ENCODE results near the gene RFTN1.

Gene RFTN1

GRCh38 chr3:16288664-16289063 lies 224.8 kb downstream of the RFTN1 start:
- no peak for DNase-seq (ENCODE audit: insufficient read length, low spot score)
- no peak for FAIRE-seq
- TF ChIP-seq POU2F2 (IDR thresholded peaks at IDR 0.05; ENCODE audit: low read depth, low read length) (no peak), POLR2A (IDR thresholded peaks at IDR 0.05; ENCODE audit: low read depth, low read length) (no peak), TAF1 (IDR thresholded peaks at IDR 0.05; ENCODE audit: low read depth, low read length) (no peak), PAX5 (IDR thresholded peaks at IDR 0.05; ENCODE audit: insufficient read depth, low read length, severe bottlenecking) (no peak), SPI1 (IDR thresholded peaks at IDR 0.05; ENCODE audit: low read depth, low read length) (no peak), POLR2AphosphoS5 (IDR thresholded peaks at IDR 0.05; ENCODE audit: low read depth, low read length) (no peak)

GRCh38 chr3:16286751-16287543 lies 226.6 kb downstream of the RFTN1 start:
- TF ChIP-seq POU2F2 (IDR thresholded peaks at IDR 0.05; ENCODE audit: low read depth, low read length): no peak
- no peak for TF ChIP-seq POLR2AphosphoS5 (IDR thresholded peaks at IDR 0.05; ENCODE audit: low read depth, low read length)
- TF ChIP-seq TAF1 (IDR thresholded peaks at IDR 0.05; ENCODE audit: low read depth, low read length): no peak
- DNase-seq (ENCODE audit: insufficient read length, low spot score): no peak
- FAIRE-seq: no peak

DNA sequence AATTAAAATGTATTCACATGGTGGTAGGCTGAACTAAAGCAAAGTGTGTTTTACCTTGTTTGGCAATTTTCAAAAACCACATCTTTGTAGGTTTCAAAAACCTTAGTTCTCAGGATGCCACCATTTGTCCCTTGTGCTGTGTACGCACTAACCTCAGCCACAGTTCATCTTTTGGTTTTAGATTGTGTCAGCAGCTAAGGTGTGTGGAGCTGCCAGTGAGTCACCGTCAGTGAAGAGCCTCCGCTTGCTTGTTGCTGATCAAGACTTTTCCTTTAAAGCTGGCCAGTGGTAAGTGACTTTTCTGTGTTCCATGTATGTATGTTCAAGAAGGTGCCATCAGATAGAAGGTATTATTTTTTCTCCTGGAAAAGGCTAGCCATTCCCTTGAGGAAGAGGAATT lies 227.3 kb downstream of the RFTN1 start:
- DNase-seq (ENCODE audit: insufficient read length, low spot score) (no peak), FAIRE-seq (no peak)
- TF ChIP-seq SPI1 (IDR thresholded peaks at IDR 0.05; ENCODE audit: low read depth, low read length) (no peak), TAF1 (IDR thresholded peaks at IDR 0.05; ENCODE audit: low read depth, low read length) (no peak), POLR2AphosphoS5 (IDR thresholded peaks at IDR 0.05; ENCODE audit: low read depth, low read length) (no peak), POLR2A (IDR thresholded peaks at IDR 0.05; ENCODE audit: low read depth, low read length) (no peak), PAX5 (IDR thresholded peaks at IDR 0.05; ENCODE audit: insufficient read depth, low read length, severe bottlenecking) (no peak), POU2F2 (IDR thresholded peaks at IDR 0.05; ENCODE audit: low read depth, low read length) (no peak)

- DNase-seq (ENCODE audit: insufficient read length, low spot score) (no peak), FAIRE-seq (no peak)
- TF ChIP-seq PAX5 (IDR thresholded peaks at IDR 0.05; ENCODE audit: insufficient read depth, low read length, severe bottlenecking): no peak
- no peak for TF ChIP-seq TAF1 (IDR thresholded peaks at IDR 0.05; ENCODE audit: low read depth, low read length)
- no peak for TF ChIP-seq POU2F2 (IDR thresholded peaks at IDR 0.05; ENCODE audit: low read depth, low read length)
- TF ChIP-seq POLR2A (IDR thresholded peaks at IDR 0.05; ENCODE audit: low read depth, low read length): no peak
- no peak for TF ChIP-seq SPI1 (IDR thresholded peaks at IDR 0.05; ENCODE audit: low read depth, low read length)
- no peak for TF ChIP-seq POLR2AphosphoS5 (IDR thresholded peaks at IDR 0.05; ENCODE audit: low read depth, low read length)
Measured at GRCh38 chr3:16284633-16285032, 228.9 kb downstream of the RFTN1 start.

DNA sequence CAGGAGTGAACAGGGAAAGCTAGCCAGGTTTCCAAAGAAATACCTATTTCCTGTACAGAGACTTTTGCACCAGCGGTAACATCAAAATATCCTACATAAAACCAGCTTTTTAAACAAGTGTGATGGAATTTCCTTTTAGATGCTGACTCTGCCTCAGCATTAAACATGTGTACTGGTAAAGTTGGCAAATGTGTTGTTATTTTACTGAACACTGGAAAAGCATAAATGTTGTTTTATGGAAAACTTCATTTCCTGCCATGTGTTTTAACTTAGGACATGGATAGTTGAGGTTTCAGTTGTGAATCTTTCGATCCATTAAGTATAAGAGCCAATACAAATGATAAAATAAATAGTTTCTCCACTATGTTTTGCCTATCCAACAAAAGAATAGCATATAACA lies 232.8 kb downstream of the RFTN1 start:
- no peak for TF ChIP-seq POU2F2 (IDR thresholded peaks at IDR 0.05; ENCODE audit: low read depth, low read length)
- TF ChIP-seq SPI1 (IDR thresholded peaks at IDR 0.05; ENCODE audit: low read depth, low read length): no peak
- no peak for TF ChIP-seq POLR2AphosphoS5 (IDR thresholded peaks at IDR 0.05; ENCODE audit: low read depth, low read length)
- TF ChIP-seq PAX5 (IDR thresholded peaks at IDR 0.05; ENCODE audit: insufficient read depth, low read length, severe bottlenecking): no peak
- no peak for TF ChIP-seq POLR2A (IDR thresholded peaks at IDR 0.05; ENCODE audit: low read depth, low read length)
- no peak for TF ChIP-seq TAF1 (IDR thresholded peaks at IDR 0.05; ENCODE audit: low read depth, low read length)
- FAIRE-seq (no peak), DNase-seq (ENCODE audit: insufficient read length, low spot score) (no peak)

GRCh38 chr3:16279010-16279801 lies 234.3 kb downstream of the RFTN1 start:
- TF ChIP-seq POLR2AphosphoS5 (IDR thresholded peaks at IDR 0.05; ENCODE audit: low read depth, low read length) (no peak), SPI1 (IDR thresholded peaks at IDR 0.05; ENCODE audit: low read depth, low read length) (no peak), PAX5 (IDR thresholded peaks at IDR 0.05; ENCODE audit: insufficient read depth, low read length, severe bottlenecking) (no peak), POU2F2 (IDR thresholded peaks at IDR 0.05; ENCODE audit: low read depth, low read length) (no peak), POLR2A (IDR thresholded peaks at IDR 0.05; ENCODE audit: low read depth, low read length) (no peak), TAF1 (IDR thresholded peaks at IDR 0.05; ENCODE audit: low read depth, low read length) (no peak)
- FAIRE-seq (no peak), DNase-seq (ENCODE audit: insufficient read length, low spot score) (no peak)

DNA sequence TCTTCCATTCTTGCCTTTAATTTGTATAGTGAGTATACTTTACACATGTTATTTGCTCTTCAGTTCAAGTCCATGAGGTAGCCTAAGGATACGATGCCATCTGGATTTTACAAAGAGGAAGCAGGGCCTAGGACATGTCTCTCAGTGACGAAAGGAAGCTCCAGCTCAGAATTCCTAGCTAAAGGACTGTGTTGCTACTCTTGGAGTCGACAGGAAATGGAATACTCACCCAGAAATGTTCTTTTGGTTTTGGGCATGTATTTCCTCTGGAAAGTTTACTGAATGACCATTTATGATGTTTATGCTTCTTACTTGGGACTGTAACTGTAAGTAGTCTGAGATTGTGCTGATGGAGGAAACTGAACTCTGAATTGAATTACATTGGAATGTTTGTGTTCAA lies 236.0 kb downstream of the RFTN1 start:
- TF ChIP-seq POLR2A (IDR thresholded peaks at IDR 0.05; ENCODE audit: low read depth, low read length) (no peak), POU2F2 (IDR thresholded peaks at IDR 0.05; ENCODE audit: low read depth, low read length) (no peak), PAX5 (IDR thresholded peaks at IDR 0.05; ENCODE audit: insufficient read depth, low read length, severe bottlenecking) (no peak), TAF1 (IDR thresholded peaks at IDR 0.05; ENCODE audit: low read depth, low read length) (no peak), SPI1 (IDR thresholded peaks at IDR 0.05; ENCODE audit: low read depth, low read length) (no peak), POLR2AphosphoS5 (IDR thresholded peaks at IDR 0.05; ENCODE audit: low read depth, low read length) (no peak)
- no peak for DNase-seq (ENCODE audit: insufficient read length, low spot score)
- FAIRE-seq: no peak

DNA sequence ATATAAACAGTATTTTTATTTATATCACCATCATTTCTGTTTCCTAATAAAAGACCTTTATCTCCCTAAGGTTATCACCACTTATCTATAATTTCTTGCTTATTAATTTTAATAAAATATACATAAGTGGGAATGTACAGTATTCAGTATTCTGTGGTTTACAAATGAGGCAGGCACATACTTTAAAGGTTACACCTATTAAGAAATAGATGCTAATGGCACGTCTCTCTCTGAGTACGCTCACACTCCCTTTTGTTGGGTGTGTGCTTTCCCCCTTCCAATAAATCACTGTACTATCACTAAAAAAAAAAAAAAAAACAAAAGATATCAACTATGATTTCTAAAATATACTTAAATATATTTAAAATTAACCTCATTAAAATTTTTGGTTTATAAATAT lies 239.6 kb downstream of the RFTN1 start:
- DNase-seq (ENCODE audit: insufficient read length, low spot score) (no peak), FAIRE-seq (no peak)
- TF ChIP-seq POLR2AphosphoS5 (IDR thresholded peaks at IDR 0.05; ENCODE audit: low read depth, low read length): no peak

DNA sequence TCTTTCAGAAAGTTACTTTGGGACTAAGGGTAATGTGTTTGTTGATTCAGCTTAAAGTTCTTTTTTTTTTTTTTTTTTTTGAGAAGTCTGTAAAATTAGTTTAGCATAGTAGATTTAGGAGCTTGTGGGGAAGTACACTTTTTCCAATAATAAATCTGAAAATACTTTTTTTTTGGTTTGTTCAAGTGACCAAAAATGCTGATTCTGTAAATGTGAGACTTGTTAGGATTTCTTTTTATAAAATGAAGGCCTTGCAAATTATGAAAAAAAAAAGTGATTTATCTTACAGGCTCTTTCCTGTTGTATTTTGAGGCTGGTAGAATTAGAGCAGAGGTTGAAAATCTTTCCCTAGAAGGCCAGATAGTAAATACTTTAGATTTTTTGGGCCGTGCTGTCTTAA lies 240.9 kb downstream of the RFTN1 start:
- TF ChIP-seq POLR2A (IDR thresholded peaks at IDR 0.05; ENCODE audit: low read depth, low read length): no peak
- no peak for TF ChIP-seq PAX5 (IDR thresholded peaks at IDR 0.05; ENCODE audit: insufficient read depth, low read length, severe bottlenecking)
- TF ChIP-seq POLR2AphosphoS5 (IDR thresholded peaks at IDR 0.05; ENCODE audit: low read depth, low read length): no peak
- TF ChIP-seq SPI1 (IDR thresholded peaks at IDR 0.05; ENCODE audit: low read depth, low read length): no peak
- no peak for TF ChIP-seq TAF1 (IDR thresholded peaks at IDR 0.05; ENCODE audit: low read depth, low read length)
- TF ChIP-seq POU2F2 (IDR thresholded peaks at IDR 0.05; ENCODE audit: low read depth, low read length): no peak
- FAIRE-seq: no peak

More for the DNA sequence above, 240.9 kb downstream of the RFTN1 start:
- DNase-seq (ENCODE audit: insufficient read length, low spot score): no peak
